HUDEP-2 (cell line): ENCODE measurements around the gene RPRD1B.
A peak's percentile ranks its signal among the peaks of the same experiment; 100 is the strongest.

Source experiments
- DNase-seq, 76 experiments: peaks; one replicate each; lab custom pipeline; 2025; ENCODE audit not compliant: unreplicated experiment in 76 of 76; lab: John Stamatoyannopoulos, UW

RPRD1B gene

DNA sequence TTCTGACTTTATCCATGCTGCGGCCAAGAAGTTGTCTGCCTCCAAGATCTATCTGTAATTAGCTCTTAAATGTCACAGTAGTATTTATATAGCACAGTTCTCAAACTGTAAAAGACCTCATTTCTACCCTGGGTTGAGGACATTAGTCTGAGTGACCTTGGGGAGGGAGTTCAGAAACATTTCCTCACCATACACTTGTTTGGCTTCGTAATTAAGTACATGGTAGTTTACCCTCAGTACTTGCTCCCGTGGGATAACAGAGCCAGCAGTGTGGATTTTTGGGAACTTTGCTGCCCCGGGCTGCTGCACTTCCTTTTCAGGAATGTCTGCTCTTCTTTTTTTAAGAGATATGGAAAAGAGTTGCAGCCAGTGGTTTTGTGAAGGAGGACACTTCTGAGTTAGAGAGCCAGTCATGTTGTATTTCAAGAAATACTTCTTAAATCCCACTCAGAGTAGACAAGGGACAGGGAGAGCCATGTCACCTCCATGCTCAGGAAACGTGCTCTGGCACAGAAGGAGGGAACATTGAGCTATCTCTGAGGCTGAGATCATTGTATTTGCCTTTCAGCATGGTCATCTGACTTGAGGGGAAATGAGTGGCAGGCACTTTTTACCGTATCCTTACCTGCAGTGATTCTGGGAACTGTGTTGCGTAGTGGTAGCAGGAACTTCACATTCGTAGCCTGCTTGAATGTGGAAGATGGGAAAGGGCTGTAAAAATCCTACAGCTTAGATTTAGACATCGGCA is 33.6 kb downstream of the RPRD1B start:
- no peak for DNase-seq

GRCh38 chr20:38067717-38068365 is 34.3 kb downstream of the RPRD1B start:
- no peak for DNase-seq

- DNase-seq: no peak
These were observed 39.4 kb downstream of the RPRD1B start for GRCh38 chr20:38072898-38073297.

DNA sequence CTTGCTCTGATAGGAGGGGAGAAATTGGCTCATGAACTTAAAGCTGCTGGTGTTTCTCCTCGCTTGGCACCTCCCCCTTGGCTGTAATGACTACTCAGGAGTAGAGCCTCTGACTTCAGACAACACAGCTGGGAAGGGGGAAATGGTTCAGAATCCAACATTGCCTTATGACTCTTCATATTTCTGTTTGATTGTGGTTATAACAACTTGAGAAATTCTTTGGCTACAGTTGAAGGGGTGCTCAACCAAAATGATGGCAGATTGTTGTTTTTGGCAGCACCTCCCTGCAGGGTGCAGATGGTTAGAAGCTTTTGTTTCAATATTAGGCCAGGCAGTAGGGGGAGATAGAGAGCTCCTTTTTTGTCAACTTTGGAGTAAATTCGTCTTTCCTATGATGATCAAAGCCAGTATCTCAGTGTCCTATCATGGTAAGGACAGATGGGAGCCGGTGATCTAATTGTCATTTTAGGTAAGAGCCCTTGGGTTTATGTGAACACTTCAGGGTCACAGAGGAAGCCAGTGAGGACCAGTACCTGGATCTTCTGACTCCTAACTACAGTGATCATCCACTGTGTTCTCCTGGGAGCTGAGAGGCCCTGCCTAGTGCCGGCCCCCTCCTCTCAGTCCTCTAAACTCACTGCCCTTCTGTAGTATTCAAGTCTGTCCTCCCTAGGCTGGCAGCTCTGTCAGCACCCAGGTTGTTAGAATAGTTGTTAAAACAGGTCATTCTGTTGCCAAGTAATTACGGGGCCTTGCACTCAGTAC is 39.9 kb downstream of the RPRD1B start:
- peak in 28 of 76 experiments; percentile 4 to 59 (median 36) for DNase-seq

GRCh38 chr20:38075161-38075998 is 41.8 kb downstream of the RPRD1B start:
- DNase-seq: no peak

GRCh38 chr20:38076548-38076947 is 43.0 kb downstream of the RPRD1B start:
- DNase-seq: no peak

GRCh38 chr20:38078084-38078483 is 44.5 kb downstream of the RPRD1B start:
- no peak for DNase-seq

DNA sequence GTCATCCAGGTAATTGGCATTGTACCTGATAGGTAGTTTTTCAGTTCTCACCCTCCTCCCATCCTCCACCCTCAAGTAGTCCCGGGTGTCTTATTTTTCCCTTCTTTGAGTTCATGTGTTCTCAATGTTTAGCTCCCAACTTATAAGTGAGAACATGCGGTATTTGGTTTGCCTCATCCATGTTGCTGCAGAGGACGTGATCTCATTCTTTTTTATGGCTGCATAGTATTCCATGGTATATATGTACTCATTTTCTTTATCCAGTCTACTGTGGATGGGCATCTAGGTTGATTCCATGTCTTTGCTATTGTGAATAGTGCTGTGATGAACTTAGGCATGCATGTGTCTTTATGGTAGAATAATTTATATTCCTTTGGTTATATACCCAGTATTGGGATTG is 45.8 kb downstream of the RPRD1B start:
- DNase-seq: no peak

DNA sequence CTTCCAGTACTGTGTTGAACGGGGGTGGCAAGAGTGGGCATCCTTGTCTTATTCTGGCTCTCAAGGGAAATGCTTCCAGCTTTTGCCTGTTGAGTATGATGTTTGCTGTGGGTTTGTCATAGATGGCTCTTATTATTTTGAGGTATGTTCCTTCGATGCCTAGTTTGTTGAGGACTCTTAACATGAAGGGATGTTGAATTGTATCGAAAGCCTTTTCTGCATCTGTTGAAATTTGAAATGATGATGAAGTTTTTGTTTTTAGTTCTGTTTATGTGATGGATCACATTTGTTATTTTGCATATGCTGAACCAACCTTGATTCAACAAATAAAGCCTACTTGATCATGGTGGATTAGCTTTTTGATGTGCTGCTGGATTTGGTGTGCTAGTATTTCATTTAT is 48.0 kb downstream of the RPRD1B start:
- no peak for DNase-seq

DNA sequence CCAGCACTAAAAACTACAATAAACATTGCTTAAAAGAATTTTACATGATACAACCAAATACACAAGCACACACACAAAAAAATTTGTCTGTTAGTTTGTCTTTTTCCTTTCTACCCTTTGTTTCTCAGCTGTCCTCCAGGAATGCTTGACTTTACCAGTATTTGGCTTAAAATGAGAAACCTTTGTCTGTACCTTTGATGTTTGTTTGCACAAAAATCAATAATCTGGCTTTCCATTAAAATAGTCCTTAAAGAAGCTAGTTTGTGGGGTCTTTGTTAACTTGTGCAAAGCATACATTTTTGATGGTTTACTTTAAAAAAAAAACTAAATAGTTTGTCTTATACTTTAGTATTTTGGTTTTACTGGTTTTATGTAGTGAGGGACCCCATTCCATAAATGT is 49.3 kb downstream of the RPRD1B start:
- no peak for DNase-seq

DNA sequence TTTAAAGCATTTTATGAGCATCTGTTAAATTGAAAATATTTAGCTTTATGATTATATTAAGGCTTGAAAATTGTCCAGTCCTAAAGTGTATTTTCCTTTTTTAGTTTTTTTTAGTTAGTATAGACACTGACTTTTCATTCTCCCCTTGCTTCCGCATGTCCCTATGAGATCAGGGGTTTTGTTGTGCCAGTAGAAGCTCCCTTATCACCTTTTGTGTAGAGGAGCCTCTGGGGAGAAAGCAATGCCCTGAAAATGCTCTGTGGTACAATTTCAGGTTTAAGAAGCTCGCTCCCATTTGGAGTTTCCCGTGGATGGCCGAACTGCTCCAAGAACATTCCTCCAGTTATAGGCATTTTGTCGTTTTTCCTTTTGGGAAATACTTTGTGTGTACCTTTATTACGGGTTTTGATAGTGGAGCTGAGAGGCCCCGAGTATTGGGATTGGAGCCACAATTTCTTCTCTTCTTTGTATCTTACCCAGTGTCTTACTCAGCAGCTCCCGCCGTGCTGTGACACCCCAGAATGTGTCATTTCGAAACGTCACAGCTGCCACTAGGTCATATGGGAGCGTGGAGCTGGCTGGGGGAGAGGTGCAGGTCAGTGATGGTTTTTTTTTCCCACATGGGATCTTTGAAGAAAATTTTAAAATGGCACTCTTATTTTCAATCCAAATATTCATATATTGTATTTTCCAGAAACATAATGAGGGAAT is 49.9 kb downstream of the RPRD1B start:
- no peak for DNase-seq

GRCh38 chr20:38084425-38084951 is 50.9 kb downstream of the RPRD1B start:
- DNase-seq: peak in 8 of 76 experiments; percentile 6 to 54 (median 21)

DNA sequence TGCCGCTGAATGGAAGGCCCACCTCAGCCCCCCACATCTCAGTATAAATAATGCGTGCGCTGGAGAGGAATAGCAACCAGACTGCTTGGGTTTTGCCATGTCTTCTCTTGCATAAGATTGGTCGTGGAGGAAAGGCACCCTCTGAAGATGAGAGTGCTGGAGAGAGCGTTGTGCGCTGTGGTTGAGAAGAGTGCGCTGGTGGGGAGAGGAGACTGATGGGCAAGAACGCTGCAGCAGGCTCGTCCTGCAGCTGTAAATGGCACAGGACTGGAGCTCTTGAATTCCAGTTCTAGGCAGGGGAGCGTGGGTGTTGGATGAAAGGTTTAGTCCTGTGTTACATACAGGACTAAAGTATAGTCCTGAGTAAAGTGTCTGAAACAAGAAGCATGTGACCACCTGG is 51.5 kb downstream of the RPRD1B start:
- DNase-seq: no peak

DNA sequence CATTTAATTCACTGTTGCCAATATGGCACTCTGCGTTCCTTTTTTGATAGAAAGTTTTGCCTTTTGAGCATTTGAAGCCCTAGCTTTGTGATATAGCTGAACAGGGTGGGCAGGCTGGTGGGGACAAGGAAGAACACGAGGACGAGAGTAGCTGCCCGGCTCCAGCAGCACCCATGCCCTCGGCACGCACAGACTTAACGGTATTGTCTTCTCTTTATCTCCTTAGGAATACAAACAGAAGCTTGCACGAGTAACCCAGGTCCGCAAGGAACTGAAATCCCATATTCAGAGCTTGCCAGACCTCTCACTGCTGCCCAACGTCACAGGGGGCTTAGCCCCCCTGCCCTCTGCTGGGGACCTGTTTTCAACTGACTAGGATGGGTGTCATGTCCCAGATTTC is 56.0 kb downstream of the RPRD1B start:
- DNase-seq: no peak

DNA sequence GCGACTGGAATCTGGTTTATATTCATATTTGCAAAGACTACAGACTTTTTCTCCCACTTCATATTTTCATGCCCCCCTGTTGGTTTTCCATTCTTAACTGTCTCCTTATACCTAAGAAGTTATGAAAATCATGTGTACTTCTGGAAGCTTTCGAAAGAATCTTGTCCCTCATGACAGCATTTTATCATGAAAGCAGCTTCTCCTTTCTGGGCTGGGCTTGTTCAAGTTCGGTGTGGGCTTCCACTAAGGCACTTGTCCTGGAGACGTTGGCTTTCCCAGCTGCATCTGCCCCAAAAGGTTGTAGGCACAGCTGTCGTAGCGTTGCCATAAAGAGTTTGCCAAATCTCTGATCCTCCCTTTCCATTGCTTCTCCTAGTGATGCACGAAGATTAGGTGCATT is 56.5 kb downstream of the RPRD1B start:
- DNase-seq: no peak

- DNase-seq: no peak
These were observed 58.1 kb downstream of the RPRD1B start for GRCh38 chr20:38091441-38092216.

DNA sequence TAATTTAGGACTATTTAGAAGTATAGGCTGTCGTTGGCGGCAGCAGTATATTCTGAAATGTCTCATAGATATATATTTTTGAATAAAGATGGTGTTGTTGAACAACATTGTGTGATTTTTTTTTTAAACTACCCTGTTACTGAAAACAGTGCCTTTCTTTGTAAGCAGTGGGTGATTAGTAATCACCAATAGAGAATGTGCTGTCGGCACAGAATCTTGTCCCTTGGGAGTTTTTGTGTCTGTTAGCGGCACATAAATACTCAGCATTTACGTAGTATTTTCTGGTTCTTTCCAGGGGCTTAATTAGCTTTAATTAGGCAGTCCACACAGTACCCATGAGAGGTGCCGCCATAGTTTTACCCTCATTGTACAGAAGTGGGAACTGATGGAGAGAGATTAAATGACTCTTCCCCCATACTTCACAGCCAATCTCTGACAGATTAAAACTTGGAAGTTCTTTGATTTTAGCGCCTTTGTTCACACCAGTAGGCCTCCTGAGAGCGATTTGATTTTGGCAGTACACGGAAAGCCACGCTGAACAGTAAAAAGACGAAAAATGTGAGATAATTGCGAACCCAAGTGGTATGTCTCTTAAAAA is 58.8 kb downstream of the RPRD1B start:
- no peak for DNase-seq

DNA sequence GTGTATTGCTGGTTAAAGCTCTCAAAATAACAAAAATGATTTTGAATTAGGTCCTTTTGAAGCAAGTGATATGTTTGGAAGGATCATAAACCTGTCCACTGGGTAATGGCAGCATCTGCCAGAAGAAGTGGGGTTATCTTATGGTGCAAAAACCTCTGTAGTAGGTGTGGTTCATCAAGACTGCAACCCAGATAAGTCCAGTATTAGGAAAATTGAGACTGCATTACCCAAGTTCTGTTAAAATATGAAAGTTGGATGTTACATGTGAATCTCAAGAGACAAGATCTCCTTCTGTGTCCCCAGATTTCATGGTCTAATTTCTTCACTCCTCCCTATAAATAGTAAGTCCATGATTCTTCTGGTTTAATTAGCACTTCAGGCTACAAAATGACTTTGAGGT is 59.4 kb downstream of the RPRD1B start:
- peak in 18 of 76 experiments; percentile 6 to 60 (median 24) for DNase-seq

- no peak for DNase-seq
These were observed 60.1 kb downstream of the RPRD1B start for GRCh38 chr20:38093641-38094077.
